GM21717 (cell line): Measurements from ENCODE around the gene CCS.
"Not testable (repeated sequence)": the region's sequence is repeated elsewhere in the genome, so short reads cannot be mapped to it uniquely, and the experiment has no call there.

Experiments used
- ATAC-seq: cut with Tn5 transposase; IDR thresholded peaks from one replicate; pipeline ENCODE4 v1.9.1; 2021; ENCODE audit warnings: mild to moderate bottlenecking, moderate library complexity; ENCODE audit not compliant: unreplicated experiment

CCS gene

DNA sequence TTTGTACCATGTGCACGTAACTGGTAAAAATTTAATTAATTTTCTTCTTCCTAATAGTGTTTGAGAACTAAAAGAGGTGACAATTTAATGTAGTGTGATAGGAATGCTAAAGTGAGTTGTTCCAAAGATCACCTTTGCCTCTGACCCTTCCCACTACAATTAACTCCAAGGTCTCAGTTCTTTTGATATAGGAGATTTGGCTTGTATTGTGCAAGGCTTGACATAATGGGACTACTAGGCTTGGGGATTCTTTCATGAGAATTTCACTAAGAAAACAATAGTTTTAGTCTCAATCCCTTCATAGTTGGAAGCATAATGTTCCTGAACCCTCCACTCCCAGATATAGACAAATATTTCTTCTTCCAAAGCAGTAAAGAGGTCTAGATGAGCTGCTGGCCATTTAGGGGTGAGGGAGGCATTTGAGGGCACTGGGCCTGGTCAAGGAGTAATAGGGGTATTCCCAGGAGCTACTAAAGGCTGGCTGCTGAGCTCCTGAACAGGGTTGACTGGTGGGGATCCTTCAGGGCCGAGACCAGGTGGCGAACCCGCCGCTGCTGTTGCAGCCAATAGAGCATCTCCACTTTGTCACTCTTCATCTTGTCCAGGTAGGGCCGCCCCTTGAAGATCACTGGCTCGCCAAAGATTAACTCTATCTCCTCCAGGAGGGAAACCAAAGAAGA, 2.8 kb upstream of the CCS start:
- ATAC-seq: no peak

- ATAC-seq: no peak
Observed at GRCh38 chr11:66591175-66591574, 1.8 kb upstream of the CCS start.

DNA sequence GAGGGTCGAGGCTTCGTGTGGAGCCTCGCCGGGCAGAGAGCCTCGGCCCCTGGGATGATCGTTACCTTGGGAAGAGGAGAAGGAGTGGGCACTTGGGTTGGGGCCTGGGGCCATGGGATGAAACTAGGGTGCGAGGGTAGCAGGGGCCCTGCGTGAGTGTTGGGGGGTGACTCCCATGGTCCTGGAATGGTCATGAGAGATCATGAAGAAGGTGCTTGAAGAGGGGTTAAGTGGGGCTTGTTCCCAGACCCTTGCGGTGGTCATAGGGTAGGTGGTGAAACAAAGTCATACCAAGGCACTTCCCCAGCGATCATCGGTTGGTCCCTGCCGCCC, 284 bp downstream of the CCS start:
- peak; percentile 29 for ATAC-seq

DNA sequence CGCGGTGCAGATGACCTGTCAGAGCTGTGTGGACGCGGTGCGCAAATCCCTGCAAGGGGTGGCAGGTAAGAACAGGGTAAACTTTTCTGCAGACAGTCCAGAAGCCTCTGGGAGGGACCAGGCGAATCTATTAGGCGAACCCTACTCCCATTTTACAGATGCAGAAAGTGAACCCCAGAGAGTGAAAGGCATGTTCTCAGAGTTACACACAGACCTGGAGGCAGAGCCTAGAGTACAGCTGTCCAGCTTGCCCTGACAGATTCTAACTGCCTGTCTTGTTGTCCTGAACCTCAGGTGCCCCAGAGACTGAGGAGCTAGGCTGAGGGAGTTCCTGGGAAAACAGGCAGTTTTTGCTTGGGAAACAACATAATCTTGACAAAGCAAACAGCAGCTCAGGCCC, 665 bp downstream of the CCS start:
- peak; percentile 5 for ATAC-seq

DNA sequence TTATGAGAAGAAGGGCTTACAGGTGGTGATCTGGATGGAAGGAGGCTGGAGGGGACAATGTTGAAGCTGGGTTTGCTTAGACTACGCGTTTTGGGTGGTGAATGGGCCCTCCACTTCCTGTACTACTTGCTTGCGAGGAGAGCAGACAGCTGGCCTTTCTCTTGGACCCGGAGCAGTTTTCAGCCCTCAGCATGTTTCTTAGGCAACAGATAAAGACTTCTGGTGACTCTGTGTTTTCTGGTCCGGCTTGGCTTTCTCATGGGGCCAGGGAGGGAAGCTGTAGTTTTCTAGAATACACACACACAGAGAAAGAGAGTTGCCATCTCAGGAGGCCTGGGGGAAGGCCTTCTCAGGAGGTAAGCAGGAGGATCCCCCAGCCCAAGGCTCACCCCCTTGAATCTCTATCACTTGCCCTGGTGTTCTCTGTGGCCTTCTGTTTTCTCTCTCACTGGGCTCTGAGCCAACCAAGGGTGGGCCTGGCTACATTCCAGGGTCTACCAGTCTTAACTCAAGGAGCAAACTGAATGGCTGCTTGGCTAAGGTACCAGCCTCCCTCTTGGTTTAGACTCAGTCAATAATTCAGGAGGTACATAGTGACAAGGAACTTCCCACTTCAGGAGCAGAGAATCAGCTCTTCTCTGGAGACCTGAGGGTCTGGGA, 2.4 kb downstream of the CCS start:
- no peak for ATAC-seq

DNA sequence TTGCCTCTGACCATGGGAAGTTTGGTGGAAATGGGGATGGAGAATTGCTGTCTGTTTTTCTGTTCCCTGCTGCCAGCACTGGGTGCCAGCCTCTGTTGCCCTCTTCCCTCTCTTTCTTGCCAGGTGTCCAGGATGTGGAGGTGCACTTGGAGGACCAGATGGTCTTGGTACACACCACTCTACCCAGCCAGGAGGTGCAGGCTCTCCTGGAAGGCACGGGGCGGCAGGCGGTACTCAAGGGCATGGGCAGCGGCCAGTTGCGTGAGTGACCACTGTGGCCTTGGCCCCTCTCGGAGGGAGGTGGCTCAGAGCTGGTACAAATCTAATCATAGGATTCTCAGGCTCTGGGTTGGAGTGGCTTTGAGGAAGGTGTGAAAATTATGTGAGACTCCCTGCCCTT, 6.0 kb downstream of the CCS start:
- no peak for ATAC-seq

DNA sequence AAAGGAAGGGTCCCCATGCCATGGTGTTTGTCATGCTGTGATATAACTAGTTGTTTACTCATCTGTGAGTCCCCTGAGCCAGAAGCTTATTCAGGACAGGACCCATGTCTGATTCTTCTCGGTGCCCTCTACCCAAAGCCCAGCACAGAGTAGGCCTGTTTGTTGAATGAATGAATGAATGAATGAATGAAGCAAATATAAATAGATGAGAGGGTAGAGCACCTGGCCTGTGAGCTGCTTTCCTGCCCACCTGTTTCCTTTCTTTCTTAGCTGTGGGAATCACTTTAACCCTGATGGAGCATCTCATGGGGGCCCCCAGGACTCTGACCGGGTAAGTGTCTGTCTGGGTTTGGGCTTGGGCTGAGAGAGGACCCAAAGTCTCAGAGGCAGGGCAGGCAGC, 7.2 kb downstream of the CCS start:
- ATAC-seq: no peak

DNA sequence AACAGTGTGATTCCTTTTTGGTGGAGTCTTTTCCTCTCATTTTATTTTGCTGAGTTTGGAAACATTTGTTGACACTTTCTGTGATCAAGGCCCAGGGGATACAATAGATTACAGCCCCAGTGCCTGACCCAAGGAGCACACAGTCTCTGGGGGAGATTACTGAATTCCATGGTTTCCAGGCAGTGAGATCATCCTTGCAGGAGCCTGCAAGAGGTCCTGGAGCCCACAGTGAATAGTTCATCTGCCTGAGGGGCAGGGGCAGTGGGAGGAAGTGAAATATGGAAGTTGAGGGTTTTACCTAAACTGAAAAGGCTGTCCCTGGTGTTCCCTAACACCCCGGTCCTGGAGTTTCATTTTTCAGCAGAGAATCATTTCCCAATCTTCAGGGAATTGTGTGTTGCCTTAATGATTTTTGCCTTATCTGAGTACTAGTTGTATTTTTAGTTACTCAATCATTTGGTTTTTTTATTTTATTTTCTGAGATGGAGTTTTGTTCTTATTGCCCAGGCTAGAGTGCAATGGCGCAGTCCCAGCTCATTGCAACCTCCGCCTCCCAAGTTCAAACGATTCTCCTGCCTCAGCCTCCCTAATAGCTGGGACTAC, 7.7 kb downstream of the CCS start:
- ATAC-seq: no peak

GRCh38 chr11:66603072-66603471, 10.1 kb downstream of the CCS start:
- no peak for ATAC-seq

GRCh38 chr11:66604155-66604554, 11.2 kb downstream of the CCS start:
- ATAC-seq: no peak

- ATAC-seq: not testable (repeated sequence)
Observed at GRCh38 chr11:66606608-66607007, 13.6 kb downstream of the CCS start.

GRCh38 chr11:66607126-66607834, 14.3 kb downstream of the CCS start:
- no peak for ATAC-seq

DNA sequence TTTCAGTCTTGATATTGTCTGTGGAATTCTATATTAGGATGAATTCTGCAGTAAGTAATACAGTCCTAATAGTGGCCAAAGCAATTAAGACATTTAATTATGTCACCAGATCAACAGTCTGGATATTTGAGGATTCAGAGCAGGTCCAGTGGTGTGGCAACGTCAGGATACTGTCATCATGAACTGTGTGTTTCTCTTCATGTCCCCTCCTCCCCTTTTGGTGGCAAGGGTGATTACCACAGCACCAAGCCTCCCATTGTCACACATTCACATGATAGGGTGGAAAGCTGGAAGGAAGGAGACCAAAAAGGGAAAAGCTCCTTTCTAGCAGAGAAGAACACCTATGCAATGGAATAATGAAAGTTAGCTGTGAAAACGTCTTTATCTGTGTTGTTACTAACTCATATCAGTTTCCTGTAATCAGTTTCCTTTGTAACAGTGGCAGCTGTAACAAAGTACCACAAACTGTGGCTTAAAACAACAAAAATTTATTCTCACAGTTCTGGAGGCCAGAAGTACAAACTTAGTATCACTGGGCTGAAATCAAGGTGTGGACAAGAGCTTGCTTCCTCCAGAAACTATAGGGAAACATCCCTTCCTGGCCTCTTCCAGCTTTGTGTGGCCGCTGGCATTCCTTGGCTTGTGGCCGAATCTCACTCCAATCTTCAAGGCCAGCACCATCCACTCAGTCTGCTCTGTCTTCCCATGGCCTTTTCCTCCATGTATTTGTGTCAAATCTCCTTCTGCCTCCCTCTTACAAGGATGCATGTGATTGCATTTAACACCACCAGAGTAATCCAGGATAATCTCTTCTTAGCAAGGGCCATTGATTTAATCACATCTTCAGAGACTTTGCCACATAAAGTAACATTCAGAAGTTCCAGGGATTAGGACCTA, 17.0 kb downstream of the CCS start:
- ATAC-seq: no peak

- ATAC-seq: no peak
Observed at GRCh38 chr11:66612458-66612857, 19.5 kb downstream of the CCS start.

GRCh38 chr11:66614073-66614472, 21.1 kb downstream of the CCS start:
- ATAC-seq: no peak

DNA sequence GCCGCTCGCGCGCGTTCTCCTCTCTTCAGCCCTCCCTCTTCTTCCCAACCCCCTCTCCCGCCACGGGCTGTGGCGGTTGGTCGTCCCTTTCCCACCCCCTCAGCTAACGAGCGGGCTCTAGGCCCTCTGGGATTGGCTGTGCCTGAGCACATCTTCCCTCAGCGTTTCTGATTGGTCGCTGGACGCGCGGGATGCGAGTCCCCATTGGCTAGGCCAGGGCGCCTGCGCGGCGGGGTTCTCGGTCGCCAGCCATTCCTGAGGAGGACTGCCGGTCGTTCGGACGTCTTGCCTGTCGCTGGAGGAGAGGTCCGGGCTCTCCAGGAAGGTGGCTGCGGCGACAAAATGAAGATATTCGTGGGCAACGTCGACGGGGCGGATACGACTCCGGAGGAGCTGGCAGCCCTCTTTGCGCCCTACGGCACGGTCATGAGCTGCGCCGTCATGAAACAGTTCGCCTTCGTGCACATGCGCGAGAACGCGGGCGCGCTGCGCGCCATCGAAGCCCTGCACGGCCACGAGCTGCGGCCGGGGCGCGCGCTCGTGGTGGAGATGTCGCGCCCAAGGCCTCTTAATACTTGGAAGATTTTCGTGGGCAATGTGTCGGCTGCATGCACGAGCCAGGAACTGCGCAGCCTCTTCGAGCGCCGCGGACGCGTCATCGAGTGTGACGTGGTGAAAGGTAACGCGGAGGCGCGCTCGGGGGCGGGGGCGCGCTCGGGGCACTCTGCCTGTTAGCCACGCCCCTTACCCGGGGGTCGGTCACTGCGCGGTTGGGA, 23.6 kb downstream of the CCS start, which contains the start of gene RBM14:
RBM14 (plus strand) TSS at position 252 of the 776 bp plus-strand sequence; CDS start at position 343, 91 bp downstream.
- peak; percentile 74 for ATAC-seq

GRCh38 chr11:66617155-66617834, 24.3 kb downstream of the CCS start:
- no peak for ATAC-seq

- ATAC-seq: no peak
Observed at GRCh38 chr11:66619080-66619554, 26.1 kb downstream of the CCS start.

DNA sequence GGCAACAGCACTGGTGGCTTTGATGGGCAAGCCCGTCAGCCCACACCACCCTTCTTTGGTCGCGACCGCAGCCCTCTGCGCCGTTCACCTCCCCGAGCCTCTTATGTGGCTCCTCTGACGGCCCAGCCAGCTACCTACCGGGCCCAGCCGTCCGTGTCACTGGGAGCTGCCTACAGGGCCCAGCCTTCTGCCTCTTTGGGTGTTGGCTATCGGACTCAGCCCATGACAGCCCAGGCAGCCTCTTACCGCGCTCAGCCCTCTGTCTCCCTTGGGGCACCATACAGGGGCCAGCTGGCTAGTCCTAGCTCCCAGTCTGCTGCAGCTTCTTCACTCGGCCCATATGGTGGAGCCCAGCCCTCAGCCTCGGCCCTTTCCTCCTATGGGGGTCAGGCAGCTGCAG, 31.5 kb downstream of the CCS start:
- ATAC-seq: no peak
